NCI-H774 (cell line): Measurements from ENCODE around the gene TPM1.
"Not testable (repeated sequence)": the region's sequence is repeated elsewhere in the genome, so short reads cannot be mapped to it uniquely, and the experiment has no call there.

Source experiments
- DNase-seq: peaks from one replicate; lab custom pipeline; 2025; lab: John Stamatoyannopoulos, UW

TPM1 gene

GRCh38 chr15:63094495-63094931 lies 52.0 kb downstream of the TPM1 start:
- DNase-seq = no peak

DNA sequence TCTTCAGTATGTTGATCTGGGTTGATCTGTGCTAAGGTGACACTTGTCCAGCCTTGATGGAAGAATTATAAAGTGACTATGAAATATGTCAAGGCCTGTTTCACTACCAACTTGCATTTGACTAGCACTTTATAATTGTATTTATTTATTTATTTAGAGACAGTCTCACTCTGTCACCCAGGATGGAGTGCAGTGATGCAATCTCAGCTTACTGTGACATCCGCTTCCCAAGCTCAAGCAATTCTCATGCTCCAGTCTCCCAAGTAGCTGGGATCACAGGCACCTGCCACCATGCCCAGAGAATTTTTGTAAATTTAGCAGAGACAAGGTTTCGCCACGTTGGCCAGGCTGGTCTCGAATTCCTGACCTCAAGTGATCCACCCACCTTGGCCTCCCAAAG lies 53.6 kb downstream of the TPM1 start:
- no peak for DNase-seq

GRCh38 chr15:63098901-63099300 lies 56.4 kb downstream of the TPM1 start:
- DNase-seq = not testable (repeated sequence)

DNA sequence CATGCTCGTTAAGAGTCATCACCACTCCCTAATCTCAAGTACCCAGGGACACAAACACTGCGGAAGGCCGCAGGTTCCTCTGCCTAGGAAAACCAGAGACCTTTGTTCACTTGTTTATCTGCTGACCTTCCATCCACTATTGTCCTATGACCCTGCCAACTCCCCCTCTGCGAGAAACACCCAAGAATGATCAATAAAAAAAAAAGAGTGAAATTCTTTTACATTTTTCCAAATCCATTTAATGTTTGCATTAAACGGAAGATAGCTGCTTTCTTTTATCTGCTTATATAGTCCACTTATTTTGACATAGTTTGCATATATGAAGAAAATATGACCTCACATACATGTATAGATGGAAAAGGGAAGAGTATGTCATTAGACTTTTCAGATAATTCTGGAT lies 57.0 kb downstream of the TPM1 start:
- DNase-seq = not testable (repeated sequence)

GRCh38 chr15:63103416-63103815 lies 60.9 kb downstream of the TPM1 start:
- DNase-seq = no peak

GRCh38 chr15:63104727-63105126 lies 62.2 kb downstream of the TPM1 start:
- no peak for DNase-seq

DNA sequence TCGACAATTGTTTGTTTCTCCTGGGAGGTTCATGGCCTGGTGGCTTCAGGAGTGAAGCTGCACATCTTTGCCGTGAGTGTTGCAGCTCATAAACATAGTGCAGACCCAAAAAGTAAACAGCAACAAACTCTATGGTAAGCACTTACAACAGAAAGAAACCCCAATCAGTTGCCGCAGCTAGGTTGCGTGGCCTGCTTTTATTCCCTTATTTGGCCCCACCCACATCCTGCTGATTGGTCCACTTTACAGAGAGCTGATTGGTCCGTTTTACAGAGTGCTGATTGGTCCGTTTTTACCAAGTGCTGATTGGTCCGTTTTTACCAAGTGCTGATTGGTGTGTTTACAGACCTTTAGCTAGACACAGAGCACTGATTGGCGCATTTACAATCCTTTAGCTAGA lies 62.8 kb downstream of the TPM1 start:
- not testable (repeated sequence) for DNase-seq

GRCh38 chr15:63107895-63108546 lies 65.5 kb downstream of the TPM1 start:
- no peak for DNase-seq

GRCh38 chr15:63109498-63109897 lies 67.0 kb downstream of the TPM1 start:
- DNase-seq = no peak

DNA sequence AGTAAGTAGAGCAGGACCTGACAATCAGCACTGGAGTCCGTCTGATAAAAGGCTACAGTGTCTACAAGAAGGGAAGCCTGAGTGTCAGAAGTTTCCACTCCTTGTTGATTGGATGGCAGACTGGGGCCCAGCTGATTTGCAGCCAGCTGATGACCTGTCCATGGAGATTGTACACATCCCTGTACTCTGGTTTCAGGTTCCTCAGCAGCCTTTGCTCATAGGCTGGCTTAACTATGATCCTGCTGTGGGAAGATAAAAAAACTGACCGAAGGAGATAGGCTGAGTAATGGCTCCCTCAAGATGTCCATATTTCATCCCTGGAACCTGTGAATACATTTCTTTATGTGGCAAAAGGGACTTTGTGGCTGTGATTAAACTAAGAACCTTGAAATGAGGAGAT lies 67.4 kb downstream of the TPM1 start:
- no peak for DNase-seq

GRCh38 chr15:63110428-63111026 lies 68.0 kb downstream of the TPM1 start:
- no peak for DNase-seq

- no peak for DNase-seq
Observed at GRCh38 chr15:63111481-63111880, 68.9 kb downstream of the TPM1 start.

DNA sequence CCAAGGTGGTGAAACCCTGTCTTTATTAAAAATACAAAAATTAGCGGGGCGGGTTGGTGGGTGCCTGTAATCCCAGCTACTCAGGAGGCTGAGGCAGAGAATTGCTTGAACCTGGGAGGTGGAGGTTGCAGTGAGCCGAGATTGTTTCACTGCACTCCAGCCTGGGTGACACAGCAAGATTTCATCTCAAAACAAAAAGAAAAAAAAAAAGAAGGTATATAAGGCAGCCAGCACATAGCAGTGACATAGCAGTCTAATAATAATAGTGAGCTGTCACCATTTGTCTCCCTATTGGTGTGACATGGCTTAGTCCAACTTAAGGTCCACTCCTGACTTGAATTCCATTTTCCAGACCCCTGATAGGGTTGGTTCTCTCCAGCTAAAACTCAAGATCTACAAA lies 70.3 kb downstream of the TPM1 start:
- DNase-seq = no peak

GRCh38 chr15:63114465-63114864 lies 71.9 kb downstream of the TPM1 start:
- DNase-seq = no peak
